Trophoblast cell (in vitro differentiated cells and primary cell): ENCODE measurements around the gene MED13L.

Experiments
- DNase-seq, 2 donors: peaks; one replicate each; pipeline ENCODE4 v3.0.0-alpha.2; 2016
- H2AFZ ChIP-seq: 2 replicates; pipeline ENCODE4 v1.6.1; 2013; ENCODE audit warnings: low read length, moderate library complexity, mild to moderate bottlenecking; ENCODE audit not compliant: insufficient read depth, poor library complexity
- H2AK5ac ChIP-seq: 2 replicates; pipeline ENCODE4 v1.6.1; 2013; ENCODE audit warnings: mild to moderate bottlenecking, low read length
- H2BK120ac ChIP-seq: 2 replicates; pipeline ENCODE4 v1.6.1; 2013; ENCODE audit warnings: low read length, mild to moderate bottlenecking, moderate library complexity; ENCODE audit not compliant: insufficient read depth, poor library complexity
- H2BK12ac ChIP-seq: 2 replicates; pipeline ENCODE4 v1.6.1; 2013; ENCODE audit warnings: mild to moderate bottlenecking, low read length, moderate library complexity
- H2BK5ac ChIP-seq: 2 replicates; pipeline ENCODE4 v1.6.1; 2013; ENCODE audit warnings: low read length, low read depth, moderate library complexity, mild to moderate bottlenecking; ENCODE audit not compliant: poor library complexity
- H3K14ac ChIP-seq: 2 replicates; pipeline ENCODE4 v1.6.1; 2013; ENCODE audit warnings: mild to moderate bottlenecking, low read length
- H3K18ac ChIP-seq: 2 replicates; pipeline ENCODE4 v1.6.1; 2013; ENCODE audit warnings: mild to moderate bottlenecking, low read length
- H3K23ac ChIP-seq: 2 replicates; pipeline ENCODE4 v1.6.1; 2013; ENCODE audit warnings: low read length
- H3K27ac ChIP-seq: 2 replicates; pipeline ENCODE4 v1.5.1; 2013; ENCODE audit warnings: low read depth, mild to moderate bottlenecking, inconsistent platforms, low read length, moderate library complexity
- H3K27me3 ChIP-seq: 2 replicates; pipeline ENCODE4 v1.6.1; 2013; ENCODE audit warnings: inconsistent platforms, mild to moderate bottlenecking, low read length, moderate library complexity; ENCODE audit not compliant: insufficient read depth
- H3K36me3 ChIP-seq, 2 experiments: 1 replicate in 1 of 2; 2 replicates in 1 of 2; pipeline ENCODE4 v1.6.1; 2013; ENCODE audit warnings: low read length in 2 of 2, mild to moderate bottlenecking in 2 of 2, moderate library complexity in 1 of 2; ENCODE audit not compliant: insufficient read depth in 2 of 2, control insufficient read depth in 1 of 2
- H3K4ac ChIP-seq: 2 replicates; pipeline ENCODE4 v1.6.1; 2013; ENCODE audit warnings: low read depth, mild to moderate bottlenecking, low read length, moderate library complexity
- H3K4me1 ChIP-seq, 2 experiments: 1 replicate in 1 of 2; 2 replicates in 1 of 2; pipeline ENCODE4 v1.6.1; 2013; ENCODE audit warnings: low read length in 2 of 2, mild to moderate bottlenecking in 2 of 2, moderate library complexity in 1 of 2; ENCODE audit not compliant: insufficient read depth in 2 of 2, control insufficient read depth in 1 of 2
- H3K4me2 ChIP-seq: 2 replicates; pipeline ENCODE4 v1.6.1; 2013; ENCODE audit warnings: inconsistent platforms, mild to moderate bottlenecking, low read length, moderate library complexity
- H3K4me3 ChIP-seq: 2 replicates; pipeline ENCODE4 v1.5.1; 2013; ENCODE audit warnings: mild to moderate bottlenecking, low read depth, low read length, inconsistent platforms
- H3K79me1 ChIP-seq: one replicate; pipeline ENCODE4 v1.6.1; 2013; ENCODE audit warnings: low read length
- H3K79me2 ChIP-seq: 2 replicates; pipeline ENCODE4 v1.6.1; 2013; ENCODE audit warnings: low read length, mild to moderate bottlenecking; ENCODE audit not compliant: control insufficient read depth, insufficient read depth, poor library complexity
- H3K9ac ChIP-seq: 2 replicates; pipeline ENCODE4 v1.6.1; 2013; ENCODE audit warnings: mild to moderate bottlenecking, low read length
- H3K9me3 ChIP-seq: 2 replicates; pipeline ENCODE4 v1.6.1; 2013; ENCODE audit warnings: low read depth, mild to moderate bottlenecking, control low read depth, inconsistent platforms, low read length; ENCODE audit not compliant: insufficient read depth
- H4K12ac ChIP-seq: 2 replicates; pipeline ENCODE4 v1.6.1; 2013; ENCODE audit warnings: low read depth, mild to moderate bottlenecking, low read length, moderate library complexity
- H4K8ac ChIP-seq: 2 replicates; pipeline ENCODE4 v1.6.1; 2013; ENCODE audit warnings: low read depth, mild to moderate bottlenecking, low read length, moderate library complexity
- H4K91ac ChIP-seq: one replicate; pipeline ENCODE4 v1.6.1; 2013; ENCODE audit warnings: low read depth, mild to moderate bottlenecking, low read length, moderate library complexity
- WGBS: extraction: QIAGEN DNeasy Blood & Tissue Kit; methylation state at CpG from one replicate; pipeline ENCODE4 v1.1.7; 2013; ENCODE audit warnings: missing lambda C conversion rate; ENCODE audit not compliant: insufficient read length, insufficient coverage; ENCODE audit errors: extremely low coverage; 5-methylcytosine and 5-hydroxymethylcytosine counted together

MED13L gene

DNA sequence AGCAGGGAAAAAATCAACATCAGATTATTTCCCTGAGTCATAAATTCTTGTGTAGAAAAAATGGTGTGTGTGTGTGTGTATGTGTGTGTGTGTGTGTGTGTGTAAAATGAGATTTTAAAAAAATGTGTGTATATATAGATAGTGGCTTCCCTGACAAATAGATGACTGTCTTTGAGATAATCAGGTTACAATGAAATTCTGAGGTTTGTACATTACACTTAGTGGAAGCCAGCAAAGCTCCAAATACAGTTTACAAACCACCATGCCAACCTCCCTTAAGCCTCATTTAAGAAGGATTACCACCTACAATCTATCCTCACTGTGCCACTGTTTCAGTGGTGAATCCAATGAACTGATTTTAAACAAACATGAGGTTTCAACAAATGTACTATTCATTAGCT lies 93.8 kb downstream of the MED13L start:
- Histone ChIP-seq H3K9ac (no peak overlapping the region), H2BK12ac (no peak overlapping the region), H3K27ac (no peak overlapping the region), H3K79me1 (no peaks in the 10 kb centered on the region), H3K27me3 (no peaks in the 10 kb centered on the region), H3K23ac (no peak overlapping the region), H3K4me2 (no peak overlapping the region), H2AFZ (no peak overlapping the region), H2BK120ac (no peak overlapping the region), H3K4ac (no peak overlapping the region), H4K91ac (no peak overlapping the region), H3K36me3 (no peaks in the 10 kb centered on the region), H4K8ac (no peak overlapping the region), H2AK5ac (no peak overlapping the region), H3K9me3 (no peaks in the 10 kb centered on the region), H3K4me1 (peaks cover 3 to 4% of the 10 kb centered on the region in 2 experiments), H3K18ac (no peak overlapping the region), H2BK5ac (no peak overlapping the region), H4K12ac (no peak overlapping the region), H3K14ac (no peak overlapping the region), H3K79me2 (peaks cover 10% of the 10 kb centered on the region), H3K4me3 (no peak overlapping the region)
- no peak for DNase-seq

- no peak overlapping the region for H3K9ac ChIP-seq
- peaks cover 3 to 4% of the 10 kb centered on the region in 2 experiments for H3K4me1 ChIP-seq
- no peak overlapping the region for H3K4me2 ChIP-seq
- no peaks in the 10 kb centered on the region for H3K9me3 ChIP-seq
- H2AFZ ChIP-seq = no peak overlapping the region
- DNase-seq = no peak
- WGBS = no CpG with 5 or more reads among the region's 1 CpG
- H4K8ac ChIP-seq = no peak overlapping the region
- H3K23ac ChIP-seq = no peak overlapping the region
- no peak overlapping the region for H3K27ac ChIP-seq
- H4K12ac ChIP-seq = no peak overlapping the region
- H2AK5ac ChIP-seq = no peak overlapping the region
- no peaks in the 10 kb centered on the region for H3K27me3 ChIP-seq
- H2BK5ac ChIP-seq = no peak overlapping the region
- no peaks in the 10 kb centered on the region for H3K79me1 ChIP-seq
- no peak overlapping the region for H4K91ac ChIP-seq
- H3K79me2 ChIP-seq = peaks cover 11% of the 10 kb centered on the region
- H3K4ac ChIP-seq = peak overlapping the region; percentile 94
- H3K4me3 ChIP-seq = no peak overlapping the region
- no peak overlapping the region for H2BK12ac ChIP-seq
- no peaks in the 10 kb centered on the region for H3K36me3 ChIP-seq
- H2BK120ac ChIP-seq = no peak overlapping the region
- H3K18ac ChIP-seq = no peak overlapping the region
- H3K14ac ChIP-seq = no peak overlapping the region
These were observed 95.0 kb downstream of the MED13L start for GRCh38 chr12:116182359-116183063.

- no peak overlapping the region for H2BK120ac ChIP-seq
- H3K9me3 ChIP-seq = no peaks in the 10 kb centered on the region
- no peak for DNase-seq
- no CpG with 5 or more reads among the region's 3 CpGs for whole genome bisulfite sequencing
- H3K9ac ChIP-seq = no peak overlapping the region
- H3K23ac ChIP-seq = no peak overlapping the region
- no peak overlapping the region for H2AFZ ChIP-seq
- H3K27ac ChIP-seq = no peak overlapping the region
- no peak overlapping the region for H3K18ac ChIP-seq
- H3K79me2 ChIP-seq = peaks cover 8% of the 10 kb centered on the region
- H2AK5ac ChIP-seq = no peak overlapping the region
- no peaks in the 10 kb centered on the region for H3K79me1 ChIP-seq
- H3K36me3 ChIP-seq = no peaks in the 10 kb centered on the region
- H4K91ac ChIP-seq = no peak overlapping the region
- H3K14ac ChIP-seq = no peak overlapping the region
- H3K27me3 ChIP-seq = no peaks in the 10 kb centered on the region
- H3K4me3 ChIP-seq = no peak overlapping the region
- no peak overlapping the region for H2BK12ac ChIP-seq
- no peak overlapping the region for H4K8ac ChIP-seq
- no peak overlapping the region for H4K12ac ChIP-seq
- H2BK5ac ChIP-seq = no peak overlapping the region
- peaks cover 0 to 2% of the 10 kb centered on the region in 2 experiments for H3K4me1 ChIP-seq
- no peak overlapping the region for H3K4me2 ChIP-seq
- H3K4ac ChIP-seq = peak overlapping the region; percentile 89
These were observed 97.0 kb downstream of the MED13L start for GRCh38 chr12:116180448-116180847.

GRCh38 chr12:116179384-116179783 lies 98.1 kb downstream of the MED13L start:
- H3K4me1 ChIP-seq = peaks cover 0 to 2% of the 10 kb centered on the region in 2 experiments
- no peak overlapping the region for H2AFZ ChIP-seq
- H3K4ac ChIP-seq = peak overlapping the region; percentile 93
- H3K27me3 ChIP-seq = no peaks in the 10 kb centered on the region
- no peaks in the 10 kb centered on the region for H3K36me3 ChIP-seq
- no peaks in the 10 kb centered on the region for H3K9me3 ChIP-seq
- H3K14ac ChIP-seq = no peak overlapping the region
- H2AK5ac ChIP-seq = no peak overlapping the region
- H3K18ac ChIP-seq = no peak overlapping the region
- no peak overlapping the region for H2BK120ac ChIP-seq
- no peak overlapping the region for H3K23ac ChIP-seq
- H4K8ac ChIP-seq = no peak overlapping the region
- no peak overlapping the region for H2BK5ac ChIP-seq
- no peak overlapping the region for H3K9ac ChIP-seq
- H3K79me1 ChIP-seq = no peaks in the 10 kb centered on the region
- H4K12ac ChIP-seq = no peak overlapping the region
- no peak for DNase-seq
- no peak overlapping the region for H4K91ac ChIP-seq
- H3K4me2 ChIP-seq = no peak overlapping the region
- no peak overlapping the region for H3K27ac ChIP-seq
- no CpG with 5 or more reads among the region's 5 CpGs for WGBS
- H3K79me2 ChIP-seq = peaks cover 11% of the 10 kb centered on the region
- no peak overlapping the region for H3K4me3 ChIP-seq
- no peak overlapping the region for H2BK12ac ChIP-seq
